Activated T-helper 17 cell treated with anti-CD3 and anti-CD28 coated beads, Interleukin-2, amount 50 U/mL, for 72 hours (primary cell): ENCODE data around the gene UEVLD. TPM values are rescaled to one million over a fixed set of nuclear protein-coding genes. Genes with fewer than 3 reads are reported as not detected.

Source experiments
- ATAC-seq: fragments of 150-1000 bp; cut with Tn5 transposase; replicated peaks from 2 replicates; pipeline ENCODE4 v1.10.0; 2021; ENCODE audit warnings: mild to moderate bottlenecking, moderate library complexity
- H3K27ac Mint-ChIP-seq: one replicate; pipeline ENCODE4 v1.8.0; 2022; ENCODE audit warnings: mixed read lengths
- H3K27me3 Mint-ChIP-seq: one replicate; pipeline ENCODE4 v1.8.0; 2022; ENCODE audit warnings: mixed read lengths
- H3K36me3 Mint-ChIP-seq: one replicate; pipeline ENCODE4 v1.8.0; 2022; ENCODE audit warnings: low read depth, mild to moderate bottlenecking, mixed read lengths
- H3K4me1 Mint-ChIP-seq: one replicate; pipeline ENCODE4 v1.8.0; 2022; ENCODE audit warnings: mixed read lengths
- H3K4me3 Mint-ChIP-seq: one replicate; pipeline ENCODE4 v1.8.0; 2022; ENCODE audit warnings: mild to moderate bottlenecking, mixed read lengths
- H3K9me3 Mint-ChIP-seq: one replicate; pipeline ENCODE4 v1.8.0; 2022; ENCODE audit warnings: mixed read lengths
- total RNA-seq, 2 donors: library from RNA; stranded (reverse); gene quantifications; one replicate each; pipeline ENCODE4 v1.2.3, GENCODE V29; 2022

The UEVLD gene
- total RNA-seq, 2 donors from 2014 or later, result 24.4 to 25.2 TPM

DNA sequence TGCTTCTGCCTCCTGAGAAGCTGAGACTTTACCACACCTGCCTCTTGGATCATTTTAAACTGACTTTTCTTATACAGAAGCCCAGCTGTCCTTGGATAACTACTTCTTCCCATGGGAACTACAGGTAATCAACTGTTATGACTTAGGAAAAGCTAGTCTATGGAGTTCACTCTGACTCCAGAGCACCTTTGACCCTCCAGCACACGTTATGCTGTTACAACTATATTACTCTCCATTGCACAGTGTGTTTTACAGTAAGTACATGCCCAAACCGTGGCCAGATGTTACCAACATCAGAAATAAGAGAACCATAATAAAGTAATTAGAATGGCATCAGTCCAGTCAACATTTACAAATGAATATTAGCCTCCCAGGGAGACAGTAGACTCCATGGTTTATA is 40.5 kb downstream of the UEVLD start:
- H3K27me3 Mint-ChIP-seq, result no peaks in the 10 kb centered on the region
- H3K27ac Mint-ChIP-seq, result no peak overlapping the region

DNA sequence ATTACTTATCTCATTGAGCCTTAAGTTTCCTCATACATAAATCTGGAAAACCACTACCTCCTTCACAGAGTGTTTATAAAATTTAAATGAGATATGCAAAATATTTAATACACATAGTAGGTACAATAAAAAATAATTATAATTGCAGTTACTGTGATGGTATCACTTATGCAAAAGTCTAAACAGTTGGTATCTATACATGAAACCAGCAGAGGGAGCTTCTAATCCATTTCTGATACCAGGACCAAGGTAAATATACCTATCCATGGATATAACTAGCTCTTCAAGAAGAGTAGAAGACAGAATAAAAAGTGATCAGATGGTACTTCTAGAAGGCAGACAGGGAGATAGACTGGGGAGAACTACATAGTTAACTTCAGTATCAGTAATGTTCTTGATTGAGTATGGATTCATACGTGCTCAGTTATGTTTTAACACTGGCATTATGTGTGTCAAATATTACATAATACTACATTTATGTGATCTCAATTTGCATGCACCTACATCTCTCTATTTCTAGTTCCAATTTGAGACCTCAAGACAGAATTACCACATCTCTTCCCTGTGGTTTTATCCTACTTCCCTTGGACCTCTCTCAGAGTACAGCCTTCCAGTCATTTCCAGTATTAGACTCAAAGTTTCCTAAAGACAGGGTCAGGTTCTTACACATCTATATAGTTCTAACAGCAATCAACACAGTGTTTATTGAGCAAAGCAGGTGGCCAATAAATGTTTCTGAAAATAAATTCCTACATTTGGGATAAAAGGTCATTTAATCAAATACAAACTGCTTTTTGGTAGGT is 48.1 kb downstream of the UEVLD start:
- Mint-ChIP-seq H3K36me3 (peaks cover 47% of the 10 kb centered on the region), H3K27ac (no peak overlapping the region), H3K4me1 (peaks cover 5% of the 10 kb centered on the region), H3K4me3 (no peak overlapping the region), H3K27me3 (no peaks in the 10 kb centered on the region), H3K9me3 (no peaks in the 10 kb centered on the region)
- ATAC-seq, result peak; percentile 67

More for the DNA sequence above, 40.5 kb downstream of the UEVLD start:
- Mint-ChIP-seq H3K4me3 (no peak overlapping the region), H3K4me1 (no peaks in the 10 kb centered on the region), H3K36me3 (peaks cover 44% of the 10 kb centered on the region), H3K9me3 (no peaks in the 10 kb centered on the region)
- no peak for ATAC-seq

DNA sequence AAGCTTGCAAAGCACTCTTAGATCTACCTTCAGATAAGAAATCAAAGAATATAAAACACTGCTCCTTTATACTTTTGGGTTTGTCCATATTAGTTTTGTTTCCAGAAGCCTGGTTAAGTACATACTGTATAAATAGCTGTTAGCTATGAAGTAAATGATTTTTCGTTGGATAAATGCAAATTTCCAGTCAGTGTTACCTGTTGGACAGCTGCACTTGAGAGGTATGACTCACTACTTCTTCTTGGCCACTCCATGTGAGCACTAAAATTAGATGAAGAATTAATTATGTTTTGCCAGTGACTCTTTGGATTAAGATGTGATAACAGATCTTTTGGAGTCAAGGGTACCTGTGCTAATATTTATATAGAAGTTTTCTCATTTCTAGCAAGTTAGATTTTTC is 52.3 kb downstream of the UEVLD start:
- Mint-ChIP-seq H3K4me3 (no peak overlapping the region), H3K4me1 (peaks cover 5% of the 10 kb centered on the region), H3K27me3 (no peaks in the 10 kb centered on the region), H3K27ac (no peak overlapping the region), H3K36me3 (peaks cover 37% of the 10 kb centered on the region), H3K9me3 (no peaks in the 10 kb centered on the region)
- no peak for ATAC-seq

DNA sequence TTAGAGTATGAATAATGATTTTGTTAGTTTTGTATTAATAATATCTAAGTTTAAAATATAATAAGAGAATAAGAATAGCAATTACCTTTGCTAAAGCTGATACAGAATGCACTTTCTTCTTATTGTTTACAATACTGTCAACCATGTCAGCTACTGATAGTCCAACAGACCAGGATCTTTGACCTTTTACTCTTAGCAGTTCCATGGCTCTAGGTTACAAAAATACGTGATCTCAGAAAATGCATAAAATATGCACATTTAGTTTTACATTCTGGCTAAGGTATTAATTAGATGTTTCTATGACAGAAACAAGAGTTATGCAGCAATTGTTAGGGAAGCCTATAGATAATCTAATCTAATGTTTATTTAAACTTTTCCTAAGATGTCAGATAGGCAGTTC is 54.3 kb downstream of the UEVLD start:
- Mint-ChIP-seq H3K4me1 (no peaks in the 10 kb centered on the region), H3K9me3 (no peaks in the 10 kb centered on the region), H3K27ac (no peak overlapping the region), H3K36me3 (peaks cover 31% of the 10 kb centered on the region), H3K27me3 (no peaks in the 10 kb centered on the region), H3K4me3 (no peak overlapping the region)
- ATAC-seq, result no peak

DNA sequence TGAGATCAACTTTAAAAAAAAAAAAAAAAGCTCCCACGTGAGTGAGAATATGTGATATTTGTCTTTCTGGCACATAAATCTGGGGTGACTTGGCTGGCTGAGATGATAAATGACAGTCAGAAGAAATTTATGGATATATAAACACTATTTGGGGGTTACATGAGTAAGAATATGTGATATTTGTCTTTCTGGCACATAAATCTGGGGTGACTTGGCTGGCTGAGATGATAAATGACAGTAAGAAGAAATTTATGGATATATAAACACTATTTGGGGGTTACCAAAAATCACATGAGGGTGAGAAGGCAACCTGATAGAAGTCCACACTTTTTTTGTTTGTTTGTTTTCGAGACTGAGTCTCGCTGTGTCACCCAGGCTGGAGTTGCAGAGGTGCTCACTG is 55.2 kb downstream of the UEVLD start:
- H3K27ac Mint-ChIP-seq, result no peak overlapping the region
- H3K27me3 Mint-ChIP-seq, result no peaks in the 10 kb centered on the region
- no peaks in the 10 kb centered on the region for H3K9me3 Mint-ChIP-seq
- no peak overlapping the region for H3K4me3 Mint-ChIP-seq
- H3K4me1 Mint-ChIP-seq, result no peaks in the 10 kb centered on the region
- H3K36me3 Mint-ChIP-seq, result peaks cover 31% of the 10 kb centered on the region
- ATAC-seq, result no peak

DNA sequence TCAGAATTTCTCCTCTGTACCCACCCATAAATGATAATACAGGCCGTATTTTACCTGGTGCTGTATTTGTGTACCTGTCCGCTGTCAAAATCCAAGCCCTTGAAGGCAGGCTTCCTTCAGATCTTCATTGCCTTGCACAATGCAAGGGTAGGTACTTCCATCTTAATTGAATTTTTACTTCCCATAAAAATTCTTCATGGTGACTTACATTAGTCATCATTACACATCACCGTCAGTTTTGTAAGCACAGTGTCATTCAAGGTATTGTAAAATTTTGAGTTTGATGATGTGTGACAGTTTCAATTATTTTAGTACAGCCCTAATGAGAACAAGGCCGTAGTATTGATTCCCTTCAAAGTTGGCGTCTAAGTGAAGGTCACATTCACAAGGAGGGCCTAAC is 61.0 kb downstream of the UEVLD start:
- no peaks in the 10 kb centered on the region for H3K9me3 Mint-ChIP-seq
- H3K36me3 Mint-ChIP-seq, result peaks cover 41% of the 10 kb centered on the region
- no peaks in the 10 kb centered on the region for H3K27me3 Mint-ChIP-seq
- H3K4me3 Mint-ChIP-seq, result peak overlapping the region; percentile 97
- no peak for ATAC-seq
- H3K4me1 Mint-ChIP-seq, result no peaks in the 10 kb centered on the region
- H3K27ac Mint-ChIP-seq, result peak overlapping the region; percentile 99

DNA sequence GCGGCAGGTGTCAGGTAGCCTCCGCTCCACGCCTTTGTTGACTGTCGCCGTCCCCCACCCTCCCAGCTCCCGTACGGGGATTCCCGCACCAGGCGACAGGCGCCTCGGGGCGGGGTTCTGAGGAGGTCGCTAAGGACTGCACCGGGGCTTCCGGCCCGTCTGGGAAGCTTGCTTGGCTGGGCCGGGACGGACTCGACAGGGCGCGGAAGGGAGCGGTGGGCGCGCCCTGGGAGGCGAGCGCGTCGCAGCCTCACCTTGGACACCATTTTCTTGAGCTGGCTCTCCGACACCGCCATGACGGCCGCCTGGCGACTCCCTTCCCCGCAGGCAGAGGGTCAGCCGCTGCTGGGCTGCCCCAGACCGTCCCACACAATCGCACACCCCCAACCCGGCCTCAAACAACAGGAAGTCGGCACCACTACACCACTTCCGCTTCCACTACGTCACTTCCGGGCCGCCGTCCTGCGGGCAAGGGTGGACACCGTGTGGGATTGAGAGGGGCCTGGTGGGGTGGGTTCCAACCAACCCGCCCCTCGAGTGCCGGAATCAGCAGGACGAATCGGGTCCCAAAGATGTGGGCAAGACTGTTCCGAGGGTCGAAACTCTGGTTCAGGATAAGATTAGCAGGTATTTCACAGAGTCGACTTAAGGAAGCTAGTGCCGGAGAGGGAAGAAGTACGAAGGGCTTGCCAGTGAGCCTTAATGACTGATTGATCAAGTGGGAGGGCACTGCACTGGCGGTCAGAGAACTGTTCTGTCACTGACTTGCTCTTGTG is 61.8 kb downstream of the UEVLD start, which contains the start of gene TSG101:
TSG101 (minus strand) TSS at position 422 of the 776 bp plus-strand sequence; CDS start at position 296, 126 bp downstream.
- Mint-ChIP-seq H3K27me3 (no peaks in the 10 kb centered on the region), H3K4me1 (peaks cover 7% of the 10 kb centered on the region), H3K36me3 (peaks cover 48% of the 10 kb centered on the region), H3K9me3 (no peaks in the 10 kb centered on the region), H3K27ac (peak within 1 kb of the TSS; percentile 99), H3K4me3 (peak within 1 kb of the TSS; percentile 97)
- ATAC-seq, result peak; percentile 94

DNA sequence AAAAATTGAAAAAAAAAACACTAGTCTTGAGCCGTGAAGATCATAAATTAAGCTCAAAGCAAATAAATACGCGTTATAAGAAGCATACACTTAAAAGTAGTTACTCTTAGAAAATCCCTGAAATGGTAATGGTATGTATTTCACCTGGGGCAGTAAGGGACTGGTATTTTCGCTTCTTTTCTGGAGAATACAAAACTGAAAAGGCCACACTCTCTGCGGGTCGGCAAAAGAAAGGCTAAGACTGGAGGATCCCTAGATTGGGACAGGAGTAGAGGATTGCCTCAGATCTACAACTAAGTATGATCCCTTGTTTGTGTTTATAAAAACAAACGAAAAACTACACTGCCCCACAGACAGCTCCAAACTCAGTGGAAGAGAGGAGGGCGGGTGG is 62.4 kb downstream of the UEVLD start:
- H3K4me1 Mint-ChIP-seq, result peaks cover 7% of the 10 kb centered on the region
- peak overlapping the region; percentile 97 for H3K4me3 Mint-ChIP-seq
- H3K27ac Mint-ChIP-seq, result peak overlapping the region; percentile 99
- no peaks in the 10 kb centered on the region for H3K27me3 Mint-ChIP-seq
- H3K36me3 Mint-ChIP-seq, result peaks cover 43% of the 10 kb centered on the region
- no peaks in the 10 kb centered on the region for H3K9me3 Mint-ChIP-seq
- ATAC-seq, result no peak

DNA sequence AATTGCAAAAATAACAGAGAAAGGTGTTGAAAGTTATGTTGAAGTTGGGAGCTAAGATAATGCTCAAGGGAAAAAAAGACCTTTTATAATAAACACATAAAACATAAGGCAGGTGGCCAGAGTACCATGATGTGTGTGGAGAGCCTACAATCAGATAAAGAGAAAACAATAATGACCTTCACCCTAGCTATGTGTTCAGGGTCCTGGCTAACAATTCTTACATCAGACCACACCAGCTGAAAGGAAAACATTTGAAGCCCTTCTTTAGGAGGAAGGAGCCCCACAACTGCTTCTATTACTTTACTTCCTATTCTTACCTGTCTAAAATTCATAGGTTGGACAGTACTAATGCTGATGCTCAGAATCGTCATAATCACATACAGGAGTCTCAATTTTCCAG is 64.3 kb downstream of the UEVLD start:
- peak overlapping the region; percentile 17 for H3K27ac Mint-ChIP-seq
- no peak overlapping the region for H3K4me3 Mint-ChIP-seq
- H3K36me3 Mint-ChIP-seq, result peaks cover 51% of the 10 kb centered on the region
- ATAC-seq, result no peak
- H3K4me1 Mint-ChIP-seq, result peaks cover 7% of the 10 kb centered on the region
- H3K27me3 Mint-ChIP-seq, result no peaks in the 10 kb centered on the region
- no peaks in the 10 kb centered on the region for H3K9me3 Mint-ChIP-seq

DNA sequence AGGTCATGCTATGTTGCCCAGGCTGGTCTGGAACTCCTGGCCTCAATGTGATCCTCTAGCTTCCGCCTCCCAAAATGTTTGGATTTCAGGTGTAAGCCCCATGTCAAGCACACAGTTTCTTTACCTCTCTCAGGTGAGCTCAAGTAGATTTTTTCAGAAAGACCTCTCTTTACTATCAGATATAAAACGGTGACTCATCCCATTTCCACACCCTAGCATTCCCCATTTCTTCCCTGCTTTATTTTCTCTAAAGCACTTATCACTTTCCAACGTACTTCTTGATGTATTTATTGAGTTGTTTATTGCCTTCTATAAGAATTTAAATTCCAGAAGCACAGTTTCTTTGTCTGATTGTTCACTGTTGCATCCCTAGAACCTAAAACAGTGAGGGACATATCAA is 65.5 kb downstream of the UEVLD start:
- Mint-ChIP-seq H3K27ac (no peak overlapping the region), H3K9me3 (no peaks in the 10 kb centered on the region), H3K27me3 (no peaks in the 10 kb centered on the region), H3K4me3 (no peak overlapping the region), H3K36me3 (peaks cover 62% of the 10 kb centered on the region), H3K4me1 (peaks cover 7% of the 10 kb centered on the region)
- no peak for ATAC-seq

DNA sequence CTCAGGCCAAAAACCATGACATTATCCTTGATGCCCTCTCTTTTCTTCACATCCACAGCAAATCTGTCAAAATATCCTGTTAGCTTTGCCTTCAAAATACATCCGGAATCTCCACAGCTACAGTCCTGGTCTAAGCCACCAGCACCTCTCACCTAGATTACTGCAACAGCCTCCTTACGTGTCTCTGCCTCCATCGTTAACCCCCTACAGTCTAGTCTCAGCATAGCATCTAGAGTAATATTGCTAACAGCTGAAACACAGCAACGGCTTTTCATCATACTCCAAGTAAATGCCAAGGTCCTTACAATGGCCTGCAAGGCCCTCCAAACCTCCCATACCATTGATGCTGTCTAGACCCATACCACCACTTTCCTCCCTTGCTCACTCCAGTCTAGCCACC is 66.1 kb downstream of the UEVLD start:
- Mint-ChIP-seq H3K4me3 (no peak overlapping the region), H3K27ac (peak overlapping the region; percentile 8), H3K4me1 (peaks cover 7% of the 10 kb centered on the region), H3K27me3 (no peaks in the 10 kb centered on the region), H3K9me3 (no peaks in the 10 kb centered on the region), H3K36me3 (peaks cover 68% of the 10 kb centered on the region)
- no peak for ATAC-seq

DNA sequence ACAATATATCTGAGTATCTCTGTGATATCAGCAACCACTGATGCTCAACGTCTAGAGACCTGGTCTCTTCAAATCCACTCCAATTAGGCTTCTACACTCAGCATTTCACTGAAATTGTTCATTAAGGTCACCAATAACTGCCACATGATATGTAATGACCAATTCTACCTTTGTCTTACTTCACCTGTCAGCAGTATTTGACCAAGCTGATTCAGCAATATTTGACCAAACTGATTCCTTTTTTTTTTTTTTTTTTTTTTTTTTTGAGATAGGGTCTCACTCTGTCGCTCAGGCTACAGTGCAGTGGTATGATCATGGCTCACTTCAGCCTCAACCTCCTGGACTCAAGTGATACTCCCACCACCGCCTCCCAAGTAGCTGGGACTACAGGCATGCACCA is 67.4 kb downstream of the UEVLD start:
- Mint-ChIP-seq H3K27ac (no peak overlapping the region), H3K36me3 (peaks cover 57% of the 10 kb centered on the region), H3K4me3 (no peak overlapping the region), H3K27me3 (no peaks in the 10 kb centered on the region), H3K4me1 (peaks cover 7% of the 10 kb centered on the region), H3K9me3 (no peaks in the 10 kb centered on the region)
- no peak for ATAC-seq

DNA sequence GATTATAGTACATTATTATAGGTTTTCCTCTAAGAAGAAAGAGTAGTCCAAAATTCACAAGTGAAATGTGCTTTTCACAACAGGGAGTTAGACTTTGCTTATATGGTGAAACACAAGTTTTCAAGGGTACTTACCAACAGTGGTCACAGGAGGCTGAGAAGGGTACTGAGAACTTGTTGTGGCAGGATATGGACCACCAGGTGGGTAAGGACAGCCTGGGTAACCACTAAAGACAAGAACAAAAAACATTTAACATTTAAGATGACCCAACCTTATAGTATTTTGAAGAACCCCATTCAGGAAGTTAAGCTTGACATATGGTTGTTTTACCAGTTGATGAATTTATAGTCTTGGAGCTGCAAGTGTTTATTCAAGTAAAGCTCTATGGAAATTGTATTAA is 86.2 kb downstream of the UEVLD start:
- Mint-ChIP-seq H3K4me1 (no peaks in the 10 kb centered on the region), H3K9me3 (no peaks in the 10 kb centered on the region), H3K27ac (no peak overlapping the region), H3K4me3 (no peak overlapping the region), H3K36me3 (peaks cover 98% of the 10 kb centered on the region), H3K27me3 (no peaks in the 10 kb centered on the region)
- ATAC-seq, result no peak

DNA sequence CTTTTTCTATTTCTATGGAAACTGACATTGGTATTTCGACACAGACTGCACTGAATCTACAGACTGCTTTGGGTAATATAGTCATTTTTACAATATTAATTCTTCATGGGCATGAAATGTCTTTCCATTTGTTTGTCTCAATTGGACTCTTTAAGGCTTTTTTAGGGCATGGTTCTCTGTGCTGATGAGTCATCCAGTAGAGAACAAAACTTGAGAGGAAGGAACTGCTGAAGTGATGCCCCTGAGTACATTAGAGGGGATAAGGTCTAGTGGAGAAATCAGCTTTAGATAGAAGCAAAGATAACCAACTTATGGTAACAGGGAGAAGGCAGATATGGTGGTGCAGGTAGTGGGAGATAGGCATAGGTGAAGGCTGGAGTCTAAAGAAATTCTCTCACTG is 86.9 kb downstream of the UEVLD start:
- Mint-ChIP-seq H3K36me3 (peaks cover 98% of the 10 kb centered on the region), H3K9me3 (no peaks in the 10 kb centered on the region), H3K27me3 (no peaks in the 10 kb centered on the region), H3K27ac (no peak overlapping the region), H3K4me1 (no peaks in the 10 kb centered on the region), H3K4me3 (no peak overlapping the region)
- no peak for ATAC-seq

DNA sequence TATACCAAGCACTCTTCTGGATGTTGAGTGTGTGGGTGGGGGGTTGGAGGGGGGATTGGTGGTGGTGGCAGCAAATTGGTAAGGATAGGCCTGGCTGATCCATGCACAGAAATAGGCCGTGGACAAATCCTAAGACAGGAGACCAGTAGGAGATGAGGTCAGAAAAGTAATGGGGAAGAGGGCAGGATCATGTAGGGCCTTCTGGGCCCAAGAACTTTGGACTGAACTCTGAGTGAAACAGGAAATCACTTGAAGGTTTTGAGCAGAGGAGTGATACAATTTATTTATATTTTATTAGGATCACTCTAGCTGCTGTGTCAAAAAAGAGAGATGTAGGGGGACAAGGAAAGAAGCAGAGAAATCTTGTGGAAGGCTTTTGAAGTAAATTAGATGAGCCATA is 90.5 kb downstream of the UEVLD start:
- Mint-ChIP-seq H3K9me3 (no peaks in the 10 kb centered on the region), H3K36me3 (peaks cover 96% of the 10 kb centered on the region), H3K4me1 (no peaks in the 10 kb centered on the region), H3K4me3 (no peak overlapping the region), H3K27me3 (no peaks in the 10 kb centered on the region), H3K27ac (peak overlapping the region; percentile 1)
- no peak for ATAC-seq
